RWPE2 (cell line): ENCODE results near the gene MIPEP.

Experiments
- ATAC-seq: fragments of 200-7000 bp; cut with Tn5 transposase; 3 replicates; pipeline ENCODE4 v1.9.1; 2021; ENCODE audit warnings: low read depth
- DNase-seq: peaks from one replicate; pipeline ENCODE4 v3.0.0-alpha.2; 2020; ENCODE audit warnings: low spot score
- H3K27ac ChIP-seq: fragments of 450-650 bp; 2 replicates; pipeline ENCODE4 v1.5.1; 2017; ENCODE audit warnings: mild to moderate bottlenecking; ENCODE audit not compliant: poor library complexity, severe bottlenecking
- H3K27me3 ChIP-seq: fragments of 250-450 bp; sonication (Bioruptor Pico); 2 replicates; pipeline ENCODE4 v1.5.1; 2021; ENCODE audit warnings: mild to moderate bottlenecking, moderate library complexity; ENCODE audit not compliant: insufficient read depth, poor library complexity, severe bottlenecking
- H3K36me3 ChIP-seq: fragments of 250-450 bp; sonication (Bioruptor Pico); 2 replicates; pipeline ENCODE4 v1.5.1; 2020; ENCODE audit warnings: low read depth, mild to moderate bottlenecking, moderate library complexity
- H3K4me1 ChIP-seq: fragments of 250-450 bp; sonication (Bioruptor Pico); 2 replicates; pipeline ENCODE4 v1.5.1; 2021; ENCODE audit warnings: mild to moderate bottlenecking, moderate library complexity; ENCODE audit not compliant: insufficient read depth, poor library complexity, severe bottlenecking
- H3K4me3 ChIP-seq: fragments of 250-450 bp; sonication (Bioruptor Pico); 2 replicates; pipeline ENCODE4 v1.5.1; 2021; ENCODE audit warnings: mild to moderate bottlenecking, moderate library complexity; ENCODE audit not compliant: severe bottlenecking
- H3K9me3 ChIP-seq: fragments of 250-450 bp; sonication (Bioruptor Pico); 2 replicates; pipeline ENCODE4 v1.5.1; 2021; ENCODE audit warnings: mild to moderate bottlenecking, moderate library complexity; ENCODE audit not compliant: severe bottlenecking
- CTCF ChIP-seq: fragments of 450-650 bp; IDR thresholded peaks from one replicate; pipeline ENCODE4 v1.5.1; 2017; ENCODE audit warnings: mild to moderate bottlenecking, moderate library complexity; ENCODE audit not compliant: poor library complexity, severe bottlenecking

The MIPEP gene

GRCh38 chr13:23799945-23800344 lies 89.3 kb downstream of the MIPEP start:
- ATAC-seq (no peak), DNase-seq (no peak)
- Histone ChIP-seq H3K4me1 (peaks cover 6% of the 10 kb centered on the region), H3K27ac (no peak overlapping the region), H3K9me3 (no peaks in the 10 kb centered on the region), H3K36me3 (no peaks in the 10 kb centered on the region), H3K4me3 (no peak overlapping the region), H3K27me3 (no peaks in the 10 kb centered on the region)
- TF ChIP-seq CTCF: no peak

GRCh38 chr13:23797276-23797903 lies 91.8 kb downstream of the MIPEP start:
- peaks cover 16% of the 10 kb centered on the region for H3K4me1 ChIP-seq
- H3K36me3 ChIP-seq: no peaks in the 10 kb centered on the region
- H3K9me3 ChIP-seq: no peaks in the 10 kb centered on the region
- H3K27me3 ChIP-seq: no peaks in the 10 kb centered on the region
- ATAC-seq: no peak
- no peak for DNase-seq
- no peak for TF ChIP-seq CTCF
- H3K27ac ChIP-seq: no peak overlapping the region
- H3K4me3 ChIP-seq: no peak overlapping the region

- ATAC-seq (no peak), DNase-seq (no peak)
- H3K27me3 ChIP-seq: no peaks in the 10 kb centered on the region
- no peak for TF ChIP-seq CTCF
- H3K4me3 ChIP-seq: no peak overlapping the region
- peaks cover 16% of the 10 kb centered on the region for H3K4me1 ChIP-seq
- H3K36me3 ChIP-seq: no peaks in the 10 kb centered on the region
- no peak overlapping the region for H3K27ac ChIP-seq
- H3K9me3 ChIP-seq: no peaks in the 10 kb centered on the region
Measured at GRCh38 chr13:23796551-23796950, 92.6 kb downstream of the MIPEP start.

DNA sequence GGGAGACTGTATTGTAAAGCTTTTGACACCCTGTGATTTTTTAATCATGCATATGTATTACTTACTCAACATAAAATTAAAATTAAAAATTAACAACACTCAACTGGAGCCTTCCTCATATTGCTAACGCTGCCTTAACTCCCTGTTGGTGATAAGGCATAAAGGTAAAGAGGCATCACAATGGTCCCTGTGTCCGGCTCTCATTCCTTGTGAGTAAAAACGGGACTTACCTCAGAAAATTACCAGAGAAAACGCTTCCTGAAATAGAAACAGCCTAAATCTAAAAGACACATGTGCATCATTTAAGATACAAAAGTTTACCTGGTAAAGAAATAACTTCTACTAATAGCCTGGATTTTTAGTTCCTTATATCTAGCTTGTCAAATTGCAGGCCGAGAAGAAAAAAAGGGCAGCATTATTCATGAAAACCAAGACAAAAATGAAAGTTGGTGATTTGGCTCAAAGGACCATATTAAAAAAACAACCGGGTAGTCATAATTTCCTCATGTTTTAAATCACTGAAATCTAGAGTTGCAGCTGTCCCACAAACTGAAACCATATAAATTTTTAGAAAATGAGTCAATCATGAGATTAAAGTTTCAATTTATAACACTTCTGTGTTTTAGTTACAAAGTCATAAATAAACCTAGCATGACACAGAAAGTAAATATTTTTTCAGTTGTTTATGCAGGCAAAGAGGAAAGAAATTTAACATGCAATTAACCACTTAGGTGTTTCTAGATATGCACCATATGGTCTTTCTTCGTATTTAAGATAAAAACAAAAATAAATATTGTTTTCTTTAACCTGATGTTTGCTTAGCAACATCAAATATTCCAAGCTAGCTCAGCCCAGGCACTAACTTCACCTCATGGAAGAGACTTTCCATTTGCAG lies 94.7 kb downstream of the MIPEP start:
- no peak for DNase-seq
- H3K27ac ChIP-seq: peak overlapping the region; percentile 25
- H3K4me3 ChIP-seq: no peak overlapping the region
- no peaks in the 10 kb centered on the region for H3K36me3 ChIP-seq
- no peaks in the 10 kb centered on the region for H3K9me3 ChIP-seq
- 0 out of 3 replicates have a peak, but pooled peaks have one; percentile 31 for ATAC-seq
- H3K4me1 ChIP-seq: peaks cover 16% of the 10 kb centered on the region
- no peaks in the 10 kb centered on the region for H3K27me3 ChIP-seq
- TF ChIP-seq CTCF: no peak
